Thoracic aorta (tissue), 2 donors: ENCODE results near the gene HOXD1. TPM values are rescaled to one million over a fixed set of nuclear protein-coding genes. Genes with fewer than 3 reads are reported as not detected.

Experiments used
- ATAC-seq: fragments of 150-250 bp; one replicate; pipeline ENCODE4 v1.8.0; 2017; ENCODE audit warnings: low read depth; ENCODE audit not compliant: insufficient number of reproducible peaks, low FRiP score
- DNase-seq: peaks from one replicate; pipeline ENCODE4 v3.0.0-alpha.2; 2020; ENCODE audit warnings: low spot score
- H3K27ac ChIP-seq, 2 donors: fragments of 200-600 bp; sonication (generic); 1 replicate in 1 of 2; 2 replicates in 1 of 2; pipeline ENCODE4 v1.5.1; 2016; ENCODE audit warnings: mild to moderate bottlenecking in 2 of 2, moderate library complexity in 2 of 2
- H3K27me3 ChIP-seq: fragments of 200-600 bp; sonication (generic); replicated peaks from 2 replicates; pipeline ENCODE4 v1.6.0; 2016; ENCODE audit warnings: mild to moderate bottlenecking; ENCODE audit not compliant: insufficient read depth
- H3K36me3 ChIP-seq: fragments of 200-600 bp; sonication (generic); one replicate; pipeline ENCODE4 v1.5.1; 2016
- H3K4me1 ChIP-seq, 2 donors: fragments of 200-600 bp; sonication (generic); 1 replicate in 1 of 2; 2 replicates in 1 of 2; pipeline versions ENCODE4 v1.5.1 to v1.6.0; 2016; ENCODE audit warnings: low read depth in 2 of 2, mild to moderate bottlenecking in 1 of 2; ENCODE audit not compliant: control insufficient read depth in 1 of 2
- H3K4me3 ChIP-seq: fragments of 200-600 bp; sonication (generic); 2 replicates; pipeline ENCODE4 v1.5.1; 2016; ENCODE audit warnings: mild to moderate bottlenecking
- H3K9me3 ChIP-seq: fragments of 200-600 bp; sonication (generic); 2 replicates; pipeline ENCODE4 v1.5.1; 2016
- CTCF ChIP-seq: fragments of 200-600 bp; sonication (generic); IDR thresholded peaks from one replicate; pipeline ENCODE4 v1.5.1; 2019; ENCODE audit warnings: antibody characterized with exemption
- total RNA-seq, 2 donors: library from RNA; depleted of rRNA; stranded (reverse); fragments of >200 nt; gene quantifications; one replicate each; pipeline versions ENCODE4 v1.1.0 to v1.2.3, GENCODE V29; 2016

The HOXD1 gene
- total RNA-seq, 2 donors from 2014 or later = 0.71 TPM; not detected in 1

DNA sequence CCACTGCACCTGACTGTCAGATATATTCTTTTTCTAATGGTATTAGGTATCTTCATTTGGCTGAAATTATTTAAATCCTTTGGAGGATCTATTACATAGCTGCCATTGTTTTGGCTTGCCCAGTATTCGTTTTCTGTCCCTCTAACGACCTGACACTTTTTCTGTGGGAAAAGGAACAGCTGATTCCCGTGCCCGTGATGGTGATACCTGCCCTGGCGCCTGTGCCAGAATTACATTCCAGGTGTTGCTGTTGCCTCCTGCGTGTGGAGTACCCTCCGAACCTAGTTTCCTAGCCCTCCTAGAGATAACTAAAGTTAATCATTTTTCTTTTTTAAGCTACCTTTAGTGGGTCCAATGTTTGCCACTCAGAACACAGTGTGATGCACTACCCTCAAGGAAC lies 14.0 kb downstream of the HOXD1 start:
- no peak overlapping the region for H3K27ac ChIP-seq
- H3K27me3 ChIP-seq = no peaks in the 10 kb centered on the region
- no peak for DNase-seq
- no peak for ATAC-seq
- no peaks in the 10 kb centered on the region for H3K9me3 ChIP-seq
- no peak overlapping the region for H3K4me3 ChIP-seq
- TF ChIP-seq CTCF = no peak
- no peaks in the 10 kb centered on the region for H3K4me1 ChIP-seq
- no peaks in the 10 kb centered on the region for H3K36me3 ChIP-seq

- DNase-seq = no peak
- no peak overlapping the region for H3K27ac ChIP-seq
- ATAC-seq = no peak
- H3K9me3 ChIP-seq = no peaks in the 10 kb centered on the region
- no peaks in the 10 kb centered on the region for H3K36me3 ChIP-seq
- H3K4me1 ChIP-seq = no peaks in the 10 kb centered on the region
- H3K4me3 ChIP-seq = no peak overlapping the region
- no peaks in the 10 kb centered on the region for H3K27me3 ChIP-seq
- no peak for TF ChIP-seq CTCF
Measured at GRCh38 chr2:176205126-176205525, 16.7 kb downstream of the HOXD1 start.

DNA sequence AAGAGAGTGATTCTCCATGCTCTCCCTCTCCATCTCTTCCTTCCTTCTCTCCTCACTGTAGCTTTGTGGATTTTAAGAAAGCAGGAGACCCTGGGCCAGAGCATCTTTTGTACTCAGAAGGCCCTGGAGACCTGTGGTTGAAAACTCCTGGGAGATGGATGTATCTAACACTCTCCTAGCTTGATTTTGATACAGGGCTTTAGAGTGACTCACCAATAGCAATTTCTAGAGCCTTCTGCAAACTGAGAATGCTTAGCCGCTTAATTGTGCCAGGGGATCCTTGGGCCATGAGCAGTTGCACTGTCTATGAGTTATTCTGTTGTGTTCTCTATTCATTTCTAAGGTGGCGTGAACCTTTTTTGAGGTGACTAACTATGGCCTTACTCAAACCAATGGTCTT lies 17.7 kb downstream of the HOXD1 start:
- no peaks in the 10 kb centered on the region for H3K27me3 ChIP-seq
- ATAC-seq (no peak), DNase-seq (no peak)
- TF ChIP-seq CTCF = no peak
- no peaks in the 10 kb centered on the region for H3K36me3 ChIP-seq
- H3K4me3 ChIP-seq = no peak overlapping the region
- H3K4me1 ChIP-seq = no peaks in the 10 kb centered on the region
- H3K27ac ChIP-seq = no peak overlapping the region
- no peaks in the 10 kb centered on the region for H3K9me3 ChIP-seq

DNA sequence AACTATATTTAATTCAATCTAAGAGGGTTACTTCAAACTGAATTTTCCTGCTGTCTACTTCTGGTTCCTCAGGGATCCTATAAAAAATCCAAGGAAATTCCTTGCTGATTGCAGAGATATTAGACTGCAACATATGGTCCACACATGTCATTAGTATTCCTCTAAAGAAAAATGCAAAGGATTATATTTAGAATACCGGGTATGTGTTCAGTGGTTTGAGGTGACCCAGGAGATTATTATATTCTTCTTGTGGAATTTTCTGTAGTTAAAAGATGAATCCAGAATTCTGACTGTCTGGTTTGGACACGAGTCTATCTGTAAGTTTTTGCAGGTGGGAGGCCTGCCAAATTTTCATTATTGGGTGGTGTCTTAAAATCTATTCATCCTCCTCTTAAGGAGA lies 18.2 kb downstream of the HOXD1 start:
- TF ChIP-seq CTCF = no peak
- no peak for ATAC-seq
- no peaks in the 10 kb centered on the region for H3K4me1 ChIP-seq

GRCh38 chr2:176211110-176211509 lies 22.6 kb downstream of the HOXD1 start:
- H3K36me3 ChIP-seq = no peaks in the 10 kb centered on the region
- H3K4me3 ChIP-seq = no peak overlapping the region
- no peak overlapping the region for H3K27ac ChIP-seq
- no peak for TF ChIP-seq CTCF
- ATAC-seq = no peak
- DNase-seq = no peak
- H3K9me3 ChIP-seq = no peaks in the 10 kb centered on the region
- no peaks in the 10 kb centered on the region for H3K27me3 ChIP-seq
- no peaks in the 10 kb centered on the region for H3K4me1 ChIP-seq

More for the DNA sequence above, 18.2 kb downstream of the HOXD1 start:
- H3K4me3 ChIP-seq = no peak overlapping the region
- H3K27me3 ChIP-seq = no peaks in the 10 kb centered on the region
- DNase-seq = no peak
- no peaks in the 10 kb centered on the region for H3K9me3 ChIP-seq
- no peak overlapping the region for H3K27ac ChIP-seq
- H3K36me3 ChIP-seq = no peaks in the 10 kb centered on the region
